ENCODE measurements around the gene POU2F3.
"Not testable (repeated sequence)": the region's sequence is repeated elsewhere in the genome, so short reads cannot be mapped to it uniquely, and the experiment has no call there.

POU2F3 gene

DNA sequence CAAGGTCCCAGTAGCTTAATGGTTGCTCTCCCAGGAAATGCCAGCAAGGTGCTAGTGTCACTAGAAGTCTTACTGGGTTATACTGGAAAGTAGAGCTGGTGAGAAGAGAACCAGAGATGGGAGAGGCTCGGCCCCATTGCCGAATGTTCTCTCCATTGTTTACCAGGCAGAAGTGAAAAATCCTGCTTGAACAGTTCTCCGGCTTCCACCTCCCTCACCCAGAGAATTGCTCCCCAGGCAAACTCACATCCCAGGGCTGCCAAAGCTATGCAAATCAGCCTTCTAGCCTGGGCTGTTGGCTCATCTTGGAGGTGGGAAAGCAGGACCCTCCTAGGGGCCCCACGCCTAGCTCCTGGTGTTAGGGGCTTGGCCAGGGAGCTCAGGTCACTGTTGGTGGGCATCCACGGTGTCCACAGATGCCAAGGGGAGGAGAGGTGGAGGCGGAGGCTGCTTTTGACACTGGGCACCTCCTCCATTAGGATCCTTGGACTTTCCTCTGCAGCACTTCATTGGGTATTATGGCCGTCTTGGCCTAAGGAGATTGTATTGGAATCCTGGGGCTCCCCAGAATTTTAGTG lies 20.1 kb downstream of the POU2F3 start:
- no peak overlapping the region for H3K4me3 Mint-ChIP-seq
- H3K4me1 Mint-ChIP-seq (ENCODE audit: low read depth): no peaks in the 10 kb centered on the region
- H3K36me3 Mint-ChIP-seq (ENCODE audit: low read depth): no peaks in the 10 kb centered on the region
- H3K27me3 Mint-ChIP-seq (ENCODE audit: low read depth): peaks cover 70% of the 10 kb centered on the region
- no peak for DNase-seq (ENCODE audit: low spot score)
- H3K9me3 Mint-ChIP-seq: no peaks in the 10 kb centered on the region
- no peak overlapping the region for H3K27ac Mint-ChIP-seq

DNA sequence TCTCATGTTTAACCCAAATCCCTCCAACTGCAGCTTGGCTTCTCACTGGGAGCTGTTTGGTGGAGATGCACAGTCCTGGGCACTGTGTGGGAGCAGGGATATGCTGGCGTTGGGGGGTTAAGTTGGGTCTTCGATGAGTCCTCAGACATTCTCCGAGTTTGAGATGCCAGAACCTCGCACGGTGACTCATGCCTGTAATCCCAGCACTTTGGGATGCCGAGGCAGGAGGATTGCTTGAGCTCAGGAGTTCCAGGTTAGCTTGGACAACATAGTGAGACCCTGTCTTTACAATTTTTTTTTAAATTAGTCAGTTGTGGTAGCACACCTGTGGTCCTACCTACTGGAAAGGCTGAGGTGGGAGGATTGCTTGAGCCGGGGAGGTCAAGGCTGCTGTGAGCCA lies 20.7 kb downstream of the POU2F3 start:
- Mint-ChIP-seq H3K4me3 (no peak overlapping the region), H3K4me1 (ENCODE audit: low read depth) (no peaks in the 10 kb centered on the region), H3K27ac (no peak overlapping the region), H3K36me3 (ENCODE audit: low read depth) (no peaks in the 10 kb centered on the region), H3K27me3 (ENCODE audit: low read depth) (peaks cover 68% of the 10 kb centered on the region), H3K9me3 (no peaks in the 10 kb centered on the region)
- no peak for DNase-seq (ENCODE audit: low spot score)

DNA sequence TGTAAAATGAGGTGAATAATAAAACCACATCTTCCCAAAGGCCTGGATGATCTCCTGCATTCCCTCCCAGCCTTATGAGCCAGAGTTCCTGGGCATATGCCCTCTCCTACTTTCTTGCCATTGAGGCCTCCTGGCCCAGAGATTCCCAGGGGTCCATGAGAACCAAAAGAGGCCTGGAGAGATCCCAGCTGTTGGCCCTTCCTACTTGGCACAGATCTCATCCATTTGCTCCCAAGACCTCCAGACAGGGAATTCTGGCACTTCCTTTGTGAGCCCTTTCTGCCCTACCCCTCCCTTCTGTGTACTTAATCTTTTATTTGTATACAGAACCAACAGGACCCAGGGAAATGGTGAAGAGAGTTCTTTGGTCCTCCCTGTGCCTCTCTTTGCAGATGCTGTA lies 21.4 kb downstream of the POU2F3 start:
- no peak overlapping the region for H3K27ac Mint-ChIP-seq
- no peaks in the 10 kb centered on the region for H3K36me3 Mint-ChIP-seq (ENCODE audit: low read depth)
- peaks cover 67% of the 10 kb centered on the region for H3K27me3 Mint-ChIP-seq (ENCODE audit: low read depth)
- no peak for DNase-seq (ENCODE audit: low spot score)
- no peak overlapping the region for H3K4me3 Mint-ChIP-seq
- no peaks in the 10 kb centered on the region for H3K9me3 Mint-ChIP-seq
- H3K4me1 Mint-ChIP-seq (ENCODE audit: low read depth): no peaks in the 10 kb centered on the region

DNA sequence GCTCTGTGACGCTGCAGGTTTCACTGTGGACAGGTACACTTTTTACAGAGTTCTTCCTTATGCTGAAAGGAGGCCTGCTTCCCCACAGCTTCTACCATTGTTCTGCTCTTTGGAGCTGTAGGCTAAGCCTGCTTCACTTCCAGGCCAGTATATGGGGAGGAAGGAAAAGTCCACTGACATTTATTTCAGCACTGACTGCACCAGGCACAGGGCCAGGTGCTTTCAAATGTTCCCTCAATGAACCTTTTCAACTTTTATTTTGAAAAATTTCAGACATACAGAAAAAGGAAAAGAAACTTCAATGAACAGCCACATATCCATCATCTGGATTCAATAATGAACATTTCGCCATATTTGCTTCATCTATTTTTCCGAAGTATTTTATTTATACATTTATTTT lies 22.0 kb downstream of the POU2F3 start:
- no peaks in the 10 kb centered on the region for H3K4me1 Mint-ChIP-seq (ENCODE audit: low read depth)
- H3K27me3 Mint-ChIP-seq (ENCODE audit: low read depth): peaks cover 68% of the 10 kb centered on the region
- no peak for DNase-seq (ENCODE audit: low spot score)
- no peak overlapping the region for H3K27ac Mint-ChIP-seq
- no peaks in the 10 kb centered on the region for H3K36me3 Mint-ChIP-seq (ENCODE audit: low read depth)
- H3K4me3 Mint-ChIP-seq: no peak overlapping the region
- no peaks in the 10 kb centered on the region for H3K9me3 Mint-ChIP-seq

DNA sequence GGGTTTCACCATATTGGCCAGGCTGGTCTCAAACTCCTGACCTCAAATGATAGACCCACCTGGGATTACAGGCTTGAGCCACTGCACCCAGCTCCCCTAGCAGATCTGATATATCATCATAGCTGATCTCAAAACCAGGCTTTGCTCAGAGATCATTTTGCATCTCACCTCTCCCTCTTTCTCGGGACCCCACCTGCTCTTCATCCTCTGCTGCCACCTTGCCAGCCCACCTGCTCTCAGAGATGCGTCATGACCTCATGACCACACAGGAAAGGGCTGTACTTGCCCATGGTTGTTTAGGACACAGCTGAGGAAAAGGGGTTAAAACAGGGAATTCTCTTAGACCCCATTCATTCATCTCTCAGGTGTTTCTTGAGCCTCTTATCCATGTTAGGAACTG lies 27.4 kb downstream of the POU2F3 start:
- no peaks in the 10 kb centered on the region for H3K9me3 Mint-ChIP-seq
- H3K4me1 Mint-ChIP-seq (ENCODE audit: low read depth): no peaks in the 10 kb centered on the region
- no peaks in the 10 kb centered on the region for H3K36me3 Mint-ChIP-seq (ENCODE audit: low read depth)
- H3K27me3 Mint-ChIP-seq (ENCODE audit: low read depth): peaks cover 44% of the 10 kb centered on the region
- no peak overlapping the region for H3K4me3 Mint-ChIP-seq
- no peak for DNase-seq (ENCODE audit: low spot score)
- H3K27ac Mint-ChIP-seq: no peak overlapping the region

DNA sequence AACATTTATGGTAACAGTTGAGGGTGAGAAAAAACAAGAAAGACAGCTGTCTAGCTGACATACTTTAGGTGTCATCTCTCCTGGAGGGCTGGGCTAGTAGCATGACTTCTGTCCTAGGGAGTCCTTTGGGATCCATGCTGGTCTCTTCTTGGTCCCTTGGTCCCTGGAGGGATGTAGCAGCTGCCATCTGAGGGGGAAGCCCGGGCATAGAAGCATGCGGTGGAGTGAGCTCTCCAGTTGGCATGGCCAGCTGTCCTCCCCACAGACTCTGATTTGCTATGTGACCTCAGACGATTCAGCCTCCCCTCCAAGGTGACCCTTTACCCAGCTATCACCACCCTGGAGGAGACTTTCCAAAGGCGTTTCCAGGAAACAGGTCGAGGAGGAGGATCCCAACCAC lies 28.7 kb downstream of the POU2F3 start:
- H3K9me3 Mint-ChIP-seq: no peaks in the 10 kb centered on the region

DNA sequence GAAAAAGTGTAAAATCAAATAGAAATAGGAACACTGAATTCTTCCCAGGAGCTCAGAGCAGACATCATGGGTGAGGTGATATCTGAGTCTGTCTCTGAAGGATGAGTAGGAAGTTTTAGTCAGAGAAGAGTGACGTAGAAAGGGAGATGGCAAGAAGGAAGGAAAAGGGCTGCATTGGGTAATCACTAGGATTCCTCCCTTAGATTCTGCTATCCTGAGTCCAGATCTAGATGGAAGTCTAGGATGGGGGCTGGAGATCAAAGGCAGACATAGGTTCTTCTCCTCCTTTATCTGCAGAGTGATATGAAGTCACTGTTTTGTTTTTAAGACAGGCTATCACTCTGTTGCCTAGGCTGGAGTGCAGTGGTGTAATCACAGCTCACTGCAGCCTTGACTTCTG lies 30.4 kb downstream of the POU2F3 start:
- Mint-ChIP-seq H3K9me3 (no peaks in the 10 kb centered on the region), H3K4me1 (ENCODE audit: low read depth) (no peaks in the 10 kb centered on the region), H3K36me3 (ENCODE audit: low read depth) (no peaks in the 10 kb centered on the region), H3K4me3 (no peak overlapping the region), H3K27me3 (ENCODE audit: low read depth) (peaks cover 45% of the 10 kb centered on the region), H3K27ac (no peak overlapping the region)
- no peak for DNase-seq (ENCODE audit: low spot score)

More for the DNA sequence above, 28.7 kb downstream of the POU2F3 start:
- Mint-ChIP-seq H3K36me3 (ENCODE audit: low read depth) (no peaks in the 10 kb centered on the region), H3K4me3 (no peak overlapping the region), H3K27ac (no peak overlapping the region), H3K27me3 (ENCODE audit: low read depth) (peaks cover 44% of the 10 kb centered on the region), H3K4me1 (ENCODE audit: low read depth) (no peaks in the 10 kb centered on the region)
- DNase-seq (ENCODE audit: low spot score): no peak

DNA sequence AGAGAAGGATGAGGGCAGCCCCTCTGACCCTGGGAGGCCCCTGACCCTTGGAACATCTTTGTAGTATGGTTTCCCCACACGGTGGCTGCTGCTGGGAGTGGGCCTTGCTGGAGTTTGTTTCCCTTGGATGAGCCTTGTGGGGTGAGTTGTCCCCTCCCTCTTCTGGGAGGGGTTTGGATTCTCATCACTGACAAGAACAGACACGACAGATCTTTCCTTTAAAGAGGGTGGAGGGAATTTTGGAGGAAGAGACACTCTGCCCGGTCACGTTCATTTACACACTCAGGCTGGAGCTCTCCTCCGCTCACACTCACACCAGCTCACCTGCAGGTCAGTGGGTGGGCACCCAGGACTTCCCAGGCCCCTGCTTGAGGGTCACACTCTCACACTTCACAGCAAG lies 31.7 kb downstream of the POU2F3 start:
- Mint-ChIP-seq H3K27ac (no peak overlapping the region), H3K4me1 (ENCODE audit: low read depth) (no peaks in the 10 kb centered on the region), H3K4me3 (no peak overlapping the region), H3K36me3 (ENCODE audit: low read depth) (no peaks in the 10 kb centered on the region), H3K9me3 (no peaks in the 10 kb centered on the region), H3K27me3 (ENCODE audit: low read depth) (peaks cover 41% of the 10 kb centered on the region)
- no peak for DNase-seq (ENCODE audit: low spot score)

DNA sequence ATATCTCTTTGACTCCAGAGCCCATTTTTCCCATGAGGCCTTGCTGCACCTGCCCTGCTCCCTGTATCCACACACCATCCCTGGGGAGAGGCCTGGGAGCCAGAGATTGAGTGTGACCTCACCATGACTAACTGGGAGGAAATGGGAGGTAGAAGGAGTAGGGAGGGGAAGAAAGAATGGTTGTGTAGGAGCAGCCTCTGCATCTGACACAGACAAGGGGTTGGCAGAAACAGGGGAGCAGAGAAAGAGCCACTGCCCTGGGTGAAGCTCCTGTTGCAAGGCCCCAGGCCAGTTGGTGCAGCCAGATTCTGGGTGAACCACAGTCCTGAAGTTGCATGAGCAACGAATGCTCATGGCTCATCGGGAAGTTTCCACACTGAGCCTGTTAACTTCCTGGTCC lies 32.4 kb downstream of the POU2F3 start:
- H3K4me1 Mint-ChIP-seq (ENCODE audit: low read depth): no peaks in the 10 kb centered on the region
- no peaks in the 10 kb centered on the region for H3K9me3 Mint-ChIP-seq
- H3K27me3 Mint-ChIP-seq (ENCODE audit: low read depth): peaks cover 36% of the 10 kb centered on the region
- no peaks in the 10 kb centered on the region for H3K36me3 Mint-ChIP-seq (ENCODE audit: low read depth)
- DNase-seq (ENCODE audit: low spot score): no peak
- H3K4me3 Mint-ChIP-seq: no peak overlapping the region
- H3K27ac Mint-ChIP-seq: no peak overlapping the region

DNA sequence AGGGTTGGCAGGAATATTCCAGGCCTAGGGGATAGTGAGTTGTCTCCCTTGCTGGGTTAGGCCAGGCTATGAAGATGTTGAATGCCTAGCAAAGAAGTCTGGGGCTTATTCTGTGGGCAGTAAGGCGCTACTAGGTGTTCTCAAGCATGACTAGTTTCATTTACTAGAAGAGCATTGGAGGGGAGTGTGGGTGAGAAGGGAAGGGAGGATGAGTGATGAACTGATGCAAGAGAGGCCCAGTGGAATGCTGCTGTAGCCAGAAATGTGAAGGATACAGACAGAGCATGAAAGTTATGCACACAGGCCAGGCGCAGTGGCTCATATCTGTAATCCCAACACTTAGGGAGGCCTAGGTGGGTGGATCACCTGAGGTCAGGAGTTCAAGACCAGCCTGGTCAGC lies 33.5 kb downstream of the POU2F3 start:
- Mint-ChIP-seq H3K27ac (no peak overlapping the region), H3K27me3 (ENCODE audit: low read depth) (peaks cover 40% of the 10 kb centered on the region), H3K9me3 (no peaks in the 10 kb centered on the region), H3K36me3 (ENCODE audit: low read depth) (no peaks in the 10 kb centered on the region), H3K4me1 (ENCODE audit: low read depth) (no peaks in the 10 kb centered on the region), H3K4me3 (no peak overlapping the region)
- no peak for DNase-seq (ENCODE audit: low spot score)

DNA sequence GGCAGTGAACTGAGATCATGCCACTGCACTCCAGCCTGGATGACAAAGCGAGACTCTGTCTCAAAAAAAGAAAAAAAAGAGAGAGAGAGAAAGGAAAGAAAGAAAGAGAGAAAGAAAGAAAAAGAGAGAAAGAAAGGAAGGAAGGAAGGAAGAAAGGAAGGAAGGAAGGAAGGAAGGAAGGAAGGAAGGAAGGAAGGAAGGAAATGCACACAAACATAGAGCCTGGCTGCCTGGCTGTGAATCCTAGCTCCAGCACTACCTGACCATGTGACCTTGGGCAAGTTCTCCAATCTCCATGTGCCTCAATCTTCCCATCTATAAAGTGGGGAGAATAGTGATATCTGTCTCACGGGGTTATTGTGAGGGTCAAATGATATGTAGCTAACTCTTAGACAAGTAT lies 34.0 kb downstream of the POU2F3 start:
- not testable (repeated sequence) for H3K36me3 Mint-ChIP-seq (ENCODE audit: low read depth); DNase-seq (ENCODE audit: low spot score); H3K4me1 Mint-ChIP-seq (ENCODE audit: low read depth); H3K27ac Mint-ChIP-seq; H3K9me3 Mint-ChIP-seq; H3K4me3 Mint-ChIP-seq
- peaks cover 40% of the 10 kb centered on the region for H3K27me3 Mint-ChIP-seq (ENCODE audit: low read depth)

DNA sequence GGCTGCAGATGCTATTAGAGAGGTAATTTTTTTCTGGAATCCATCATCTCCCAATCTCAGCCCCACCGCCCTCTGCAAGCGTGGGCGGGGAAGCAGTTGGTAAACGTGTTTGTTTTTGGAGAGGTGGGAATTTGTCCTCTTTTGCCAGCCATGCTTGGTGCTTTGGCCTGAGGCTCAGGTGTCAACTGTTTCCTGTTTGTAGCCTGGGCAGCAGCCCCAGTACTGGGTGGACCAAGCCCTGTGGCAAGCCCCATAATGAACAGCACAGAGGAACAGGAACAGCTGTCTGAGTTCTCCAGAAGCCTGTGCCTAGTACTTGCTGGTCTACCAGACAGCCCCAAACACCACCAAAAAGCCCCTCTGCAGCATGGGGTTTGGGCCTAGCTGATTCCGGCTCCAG lies 39.6 kb downstream of the POU2F3 start:
- Mint-ChIP-seq H3K27ac (no peak overlapping the region), H3K9me3 (no peaks in the 10 kb centered on the region), H3K27me3 (ENCODE audit: low read depth) (peaks cover 26% of the 10 kb centered on the region), H3K36me3 (ENCODE audit: low read depth) (no peaks in the 10 kb centered on the region), H3K4me1 (ENCODE audit: low read depth) (no peaks in the 10 kb centered on the region), H3K4me3 (no peak overlapping the region)
- no peak for DNase-seq (ENCODE audit: low spot score)

DNA sequence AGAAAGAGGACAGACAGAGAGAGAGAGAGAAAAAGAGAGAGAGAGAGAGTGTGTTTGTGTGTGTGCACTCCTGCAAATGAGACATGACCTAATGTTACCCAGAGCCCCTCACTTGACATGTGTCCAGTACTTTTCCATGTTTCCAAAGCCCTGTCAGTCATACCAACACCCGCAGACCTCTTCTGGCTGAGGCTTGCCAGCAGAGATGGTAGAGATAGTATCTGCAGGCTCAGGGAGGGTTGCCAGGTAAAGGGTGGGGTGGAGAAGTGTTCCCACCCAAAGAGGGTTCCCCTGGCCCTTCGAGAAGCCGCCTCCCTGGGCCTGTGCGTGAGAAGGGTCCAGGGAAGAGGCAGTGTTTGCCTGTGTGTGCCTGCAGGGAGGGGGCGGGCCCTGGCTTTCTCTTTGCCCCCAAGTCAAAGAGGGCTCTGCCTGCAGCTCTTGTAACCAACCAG lies 40.7 kb downstream of the POU2F3 start:
- Mint-ChIP-seq H3K27ac (no peak overlapping the region), H3K9me3 (no peaks in the 10 kb centered on the region), H3K4me3 (no peak overlapping the region), H3K27me3 (ENCODE audit: low read depth) (peaks cover 19% of the 10 kb centered on the region), H3K4me1 (ENCODE audit: low read depth) (no peaks in the 10 kb centered on the region), H3K36me3 (ENCODE audit: low read depth) (no peaks in the 10 kb centered on the region)
- DNase-seq (ENCODE audit: low spot score): no peak

DNA sequence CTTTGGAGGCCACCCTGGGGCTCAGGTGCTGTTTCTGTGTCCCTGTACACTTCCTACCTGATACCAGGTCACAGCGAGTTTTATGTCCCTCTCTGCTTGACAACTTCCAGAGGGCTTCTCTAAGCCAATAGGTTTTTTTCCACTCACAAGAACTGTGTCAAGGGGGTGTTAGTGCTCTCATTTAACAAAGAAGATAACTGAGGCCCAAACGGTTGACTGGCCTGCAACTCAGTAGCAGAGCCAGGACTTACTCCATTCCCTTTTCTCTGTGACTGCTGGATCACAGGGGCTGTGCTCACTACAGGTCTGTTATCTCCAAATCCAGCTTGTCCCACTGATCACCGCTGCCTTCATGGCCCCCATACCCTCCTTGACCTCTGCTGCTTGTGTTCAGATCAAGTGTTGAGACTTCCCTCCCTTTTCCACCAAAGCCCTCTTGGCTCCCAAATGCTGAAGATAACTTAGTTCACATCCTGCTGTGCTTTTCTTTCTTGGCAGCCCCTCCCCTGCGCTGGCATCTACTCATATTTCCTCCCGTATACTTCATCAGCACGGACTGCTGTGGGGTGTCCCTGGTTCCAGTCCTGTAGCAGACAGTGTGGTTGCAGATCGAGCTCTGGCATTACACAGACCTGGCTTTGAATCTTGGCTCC lies 41.3 kb downstream of the POU2F3 start:
- Mint-ChIP-seq H3K27ac (no peak overlapping the region), H3K4me3 (no peak overlapping the region), H3K9me3 (no peaks in the 10 kb centered on the region), H3K27me3 (ENCODE audit: low read depth) (peaks cover 14% of the 10 kb centered on the region), H3K36me3 (ENCODE audit: low read depth) (no peaks in the 10 kb centered on the region), H3K4me1 (ENCODE audit: low read depth) (no peaks in the 10 kb centered on the region)
- DNase-seq (ENCODE audit: low spot score): no peak

DNA sequence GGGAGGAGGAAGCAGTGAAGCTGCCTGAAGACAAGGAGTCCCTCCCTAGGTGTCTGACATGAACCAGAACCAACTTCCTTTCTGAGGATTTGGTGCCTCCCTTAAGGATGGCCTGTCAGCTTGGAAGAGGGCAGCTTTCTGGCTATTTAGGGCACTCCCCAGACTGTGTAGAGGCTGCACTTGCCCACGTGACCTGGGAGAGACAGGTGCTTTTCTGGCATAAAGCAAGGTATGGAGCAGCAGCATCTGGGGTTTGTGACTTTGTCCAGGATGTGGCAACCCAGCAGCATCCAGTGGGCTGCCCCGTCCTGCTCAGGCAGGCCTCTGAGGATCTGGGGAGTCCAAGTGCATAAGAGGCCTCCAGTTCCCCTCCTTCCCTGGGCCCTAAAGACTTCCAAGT lies 43.2 kb downstream of the POU2F3 start:
- H3K27me3 Mint-ChIP-seq (ENCODE audit: low read depth): peaks cover 14% of the 10 kb centered on the region
- DNase-seq (ENCODE audit: low spot score): no peak
- no peak overlapping the region for H3K4me3 Mint-ChIP-seq
- no peaks in the 10 kb centered on the region for H3K9me3 Mint-ChIP-seq
- no peaks in the 10 kb centered on the region for H3K36me3 Mint-ChIP-seq (ENCODE audit: low read depth)
- H3K27ac Mint-ChIP-seq: no peak overlapping the region
- no peaks in the 10 kb centered on the region for H3K4me1 Mint-ChIP-seq (ENCODE audit: low read depth)
